GM23338 (cell line): ENCODE results near the gene ICOS. TPM values are rescaled to one million over a fixed set of nuclear protein-coding genes. Genes with fewer than 3 reads are reported as not detected.

Experiments used
- ATAC-seq: fragments of 200-7000 bp; cut with Tn5 transposase; 3 replicates; pipeline ENCODE4 v1.9.1; 2020
- DNase-seq: peaks from one replicate; pipeline ENCODE4 v3.0.0-alpha.2; 2015; ENCODE audit warnings: low spot score
- H2AFZ ChIP-seq: fragments of 200-600 bp; sonication (generic); 2 replicates; pipeline ENCODE4 v1.8.0; 2016; ENCODE audit warnings: antibody characterized with exemption, mild to moderate bottlenecking, moderate library complexity
- H3F3A ChIP-seq: fragments of 200-600 bp; sonication (generic); replicated peaks from 2 replicates; pipeline ENCODE4 v1.8.0; 2017; ENCODE audit warnings: antibody characterized with exemption, mixed run types, low read depth
- H3K27ac ChIP-seq: fragments of 200-600 bp; sonication (generic); 2 replicates; pipeline ENCODE4 v1.6.1; 2016; ENCODE audit warnings: low read depth
- H3K27me3 ChIP-seq: fragments of 200-600 bp; sonication (generic); 2 replicates; pipeline ENCODE4 v1.8.0; 2016; ENCODE audit warnings: mild to moderate bottlenecking, mixed run types, moderate library complexity; ENCODE audit not compliant: insufficient read depth
- H3K36me3 ChIP-seq: fragments of 200-600 bp; sonication (generic); 2 replicates; pipeline ENCODE4 v1.8.0; 2016; ENCODE audit warnings: mild to moderate bottlenecking; ENCODE audit not compliant: insufficient read depth
- H3K4me1 ChIP-seq: fragments of 200-600 bp; sonication (generic); 2 replicates; pipeline ENCODE4 v1.8.0; 2016; ENCODE audit warnings: mild to moderate bottlenecking, moderate library complexity; ENCODE audit not compliant: insufficient read depth
- H3K4me2 ChIP-seq: fragments of 200-600 bp; sonication (generic); 2 replicates; pipeline ENCODE4 v1.7.1; 2017; ENCODE audit warnings: mixed run types
- H3K4me3 ChIP-seq: fragments of 200-600 bp; sonication (generic); 2 replicates; pipeline ENCODE4 v1.6.1; 2016; ENCODE audit warnings: mixed run types
- H3K79me2 ChIP-seq: fragments of 200-600 bp; sonication (generic); replicated peaks from 2 replicates; pipeline ENCODE4 v1.8.0; 2017; ENCODE audit warnings: mild to moderate bottlenecking; ENCODE audit not compliant: insufficient read depth
- H3K9me2 ChIP-seq: fragments of 200-600 bp; sonication (generic); 2 replicates; pipeline ENCODE4 v1.8.0; 2017; ENCODE audit not compliant: insufficient read depth
- H4K20me1 ChIP-seq: fragments of 200-600 bp; sonication (generic); replicated peaks from 2 replicates; pipeline ENCODE4 v1.8.0; 2017; ENCODE audit warnings: mild to moderate bottlenecking; ENCODE audit not compliant: insufficient read depth
- H3K27ac Mint-ChIP-seq: 2 replicates; pipeline ENCODE4 v1.8.0; 2020; ENCODE audit warnings: inconsistent platforms, mild to moderate bottlenecking, moderate library complexity, mixed read lengths
- H3K27me3 Mint-ChIP-seq: 3 replicates; pipeline ENCODE4 v1.8.0; 2022; ENCODE audit warnings: low read depth, mild to moderate bottlenecking, moderate library complexity, mixed read lengths, inconsistent platforms; ENCODE audit not compliant: insufficient read depth, poor library complexity
- H3K36me3 Mint-ChIP-seq: 3 replicates; pipeline ENCODE4 v1.8.0; 2021; ENCODE audit warnings: low read depth, mild to moderate bottlenecking, inconsistent platforms, moderate library complexity, mixed read lengths
- H3K4me1 Mint-ChIP-seq: 3 replicates; pipeline ENCODE4 v1.8.0; 2020; ENCODE audit warnings: mild to moderate bottlenecking, inconsistent platforms, mixed read lengths
- H3K4me3 Mint-ChIP-seq: 3 replicates; pipeline ENCODE4 v1.8.0; 2021; ENCODE audit warnings: moderate library complexity, mild to moderate bottlenecking, inconsistent platforms, mixed read lengths
- H3K9me3 Mint-ChIP-seq: 3 replicates; pipeline ENCODE4 v1.8.0; 2020; ENCODE audit warnings: moderate library complexity, mild to moderate bottlenecking, inconsistent platforms, mixed read lengths
- CREB1 ChIP-seq: fragments of 250-450 bp; sonication (Bioruptor Pico); IDR thresholded peaks from 2 replicates; pipeline ENCODE4 v1.5.0; 2020; ENCODE audit warnings: low read depth, mild to moderate bottlenecking, moderate library complexity
- CTCF ChIP-seq, 2 experiments: fragments of 200-600 bp in 1 of 2; sonication (generic) in 1 of 2; conservative IDR thresholded peaks; 2 replicates each; pipeline versions ENCODE4 v1.5.1 to v1.6.1; 2016 to 2017; ENCODE audit warnings: antibody characterized with exemption in 2 of 2, low read depth in 2 of 2, mild to moderate bottlenecking in 2 of 2, moderate library complexity in 1 of 2
- EZH2 ChIP-seq: fragments of 200-600 bp; sonication (generic); IDR thresholded peaks from one replicate; pipeline ENCODE4 v1.8.0; 2017; ENCODE audit warnings: antibody characterized with exemption, mild to moderate bottlenecking, low read depth; ENCODE audit not compliant: unreplicated experiment
- EZH2phosphoT487 ChIP-seq: fragments of 200-600 bp; sonication (generic); IDR thresholded peaks from one replicate; pipeline ENCODE4 v1.8.1; 2018; ENCODE audit warnings: antibody characterized with exemption; ENCODE audit not compliant: unreplicated experiment
- JUNB ChIP-seq: IDR thresholded peaks from one replicate; pipeline ENCODE4 v1.6.1; 2016; ENCODE audit warnings: antibody characterized with exemption; ENCODE audit not compliant: unreplicated experiment
- NANOG ChIP-seq: IDR thresholded peaks from 2 replicates; pipeline ENCODE4 v1.6.1; 2016; ENCODE audit warnings: antibody characterized with exemption, borderline replicate concordance
- POLR2AphosphoS5 ChIP-seq: IDR thresholded peaks from 2 replicates; pipeline ENCODE4 v1.6.1; 2016; ENCODE audit warnings: antibody characterized with exemption, low read depth
- STAT1 ChIP-seq: IDR thresholded peaks from one replicate; pipeline ENCODE4 v1.6.1; 2016; ENCODE audit warnings: antibody characterized with exemption; ENCODE audit not compliant: unreplicated experiment
- ZNF114 ChIP-seq: fragments of 250-450 bp; sonication (Bioruptor Pico); IDR thresholded peaks from 2 replicates; pipeline ENCODE4 v1.5.0; 2020; ENCODE audit warnings: mild to moderate bottlenecking, moderate library complexity
- ZNF331 ChIP-seq: fragments of 250-450 bp; sonication (Bioruptor Pico); IDR thresholded peaks from 2 replicates; pipeline ENCODE4 v1.5.0; 2020; ENCODE audit warnings: low read depth, mild to moderate bottlenecking, moderate library complexity
- polyA plus RNA-seq: library from polyadenylated mRNA; unstranded; fragments of >200 nt; fragmentation: Nextera tagmentation; extraction: Ambion mirVana; gene quantifications from 2 replicates; pipeline ENCODE4 v1.2.1, GENCODE V29; 2016
- total RNA-seq: library from RNA; depleted of rRNA; stranded (reverse); fragments of >200 nt; shearing (Covaris generic); gene quantifications from 2 replicates; pipeline ENCODE4 v1.2.3, GENCODE V29; 2014
- TF ChIP-seq, protein P1 (sequence below): IDR thresholded peaks from 2 replicates; pipeline ENCODE4 v1.6.1; 2016; ENCODE audit warnings: antibody characterized with exemption
- TF ChIP-seq, protein P2 (sequence below): fragments of 250-450 bp; sonication (Bioruptor Pico); IDR thresholded peaks from 2 replicates; pipeline ENCODE4 v1.5.0; 2020; ENCODE audit warnings: mild to moderate bottlenecking, moderate library complexity

ICOS gene
- total and polyA plus RNA-seq, 2 experiments from 2014 or later: not detected

- H3K9me2 ChIP-seq: no peaks in the 10 kb centered on the region; the same call in 1 of the 2 replicates
- H4K20me1 ChIP-seq: no peaks in the 10 kb centered on the region
- H2AFZ ChIP-seq: no peak overlapping the region
- Mint-ChIP-seq H3K9me3 (no peaks in the 10 kb centered on the region; the same call in 2 of the 3 replicates), H3K4me1 (no peaks in the 10 kb centered on the region), H3K27me3 (no peaks in the 10 kb centered on the region), H3K36me3 (no peaks in the 10 kb centered on the region), H3K4me3 (no peak overlapping the region), H3K27ac (no peak overlapping the region)
- H3K27me3 ChIP-seq: no peaks in the 10 kb centered on the region
- TF ChIP-seq ZNF114 (no peak), STAT1 (no peak), NANOG (no peak), ZNF331 (CRISPR knock-in tag) (no peak), CTCF (conservative IDR thresholded peaks at IDR 0.05; ENCODE audit: low read depth in 2 of 2) (no peak), CREB1 (CRISPR knock-in tag) (no peak), JUNB (no peak), EZH2phosphoT487 (no peak), POLR2AphosphoS5 (no peak), EZH2 (no peak)
- TF ChIP-seq, protein P1, sequence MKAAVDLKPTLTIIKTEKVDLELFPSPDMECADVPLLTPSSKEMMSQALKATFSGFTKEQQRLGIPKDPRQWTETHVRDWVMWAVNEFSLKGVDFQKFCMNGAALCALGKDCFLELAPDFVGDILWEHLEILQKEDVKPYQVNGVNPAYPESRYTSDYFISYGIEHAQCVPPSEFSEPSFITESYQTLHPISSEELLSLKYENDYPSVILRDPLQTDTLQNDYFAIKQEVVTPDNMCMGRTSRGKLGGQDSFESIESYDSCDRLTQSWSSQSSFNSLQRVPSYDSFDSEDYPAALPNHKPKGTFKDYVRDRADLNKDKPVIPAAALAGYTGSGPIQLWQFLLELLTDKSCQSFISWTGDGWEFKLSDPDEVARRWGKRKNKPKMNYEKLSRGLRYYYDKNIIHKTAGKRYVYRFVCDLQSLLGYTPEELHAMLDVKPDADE: no peak
- TF ChIP-seq, protein P2, sequence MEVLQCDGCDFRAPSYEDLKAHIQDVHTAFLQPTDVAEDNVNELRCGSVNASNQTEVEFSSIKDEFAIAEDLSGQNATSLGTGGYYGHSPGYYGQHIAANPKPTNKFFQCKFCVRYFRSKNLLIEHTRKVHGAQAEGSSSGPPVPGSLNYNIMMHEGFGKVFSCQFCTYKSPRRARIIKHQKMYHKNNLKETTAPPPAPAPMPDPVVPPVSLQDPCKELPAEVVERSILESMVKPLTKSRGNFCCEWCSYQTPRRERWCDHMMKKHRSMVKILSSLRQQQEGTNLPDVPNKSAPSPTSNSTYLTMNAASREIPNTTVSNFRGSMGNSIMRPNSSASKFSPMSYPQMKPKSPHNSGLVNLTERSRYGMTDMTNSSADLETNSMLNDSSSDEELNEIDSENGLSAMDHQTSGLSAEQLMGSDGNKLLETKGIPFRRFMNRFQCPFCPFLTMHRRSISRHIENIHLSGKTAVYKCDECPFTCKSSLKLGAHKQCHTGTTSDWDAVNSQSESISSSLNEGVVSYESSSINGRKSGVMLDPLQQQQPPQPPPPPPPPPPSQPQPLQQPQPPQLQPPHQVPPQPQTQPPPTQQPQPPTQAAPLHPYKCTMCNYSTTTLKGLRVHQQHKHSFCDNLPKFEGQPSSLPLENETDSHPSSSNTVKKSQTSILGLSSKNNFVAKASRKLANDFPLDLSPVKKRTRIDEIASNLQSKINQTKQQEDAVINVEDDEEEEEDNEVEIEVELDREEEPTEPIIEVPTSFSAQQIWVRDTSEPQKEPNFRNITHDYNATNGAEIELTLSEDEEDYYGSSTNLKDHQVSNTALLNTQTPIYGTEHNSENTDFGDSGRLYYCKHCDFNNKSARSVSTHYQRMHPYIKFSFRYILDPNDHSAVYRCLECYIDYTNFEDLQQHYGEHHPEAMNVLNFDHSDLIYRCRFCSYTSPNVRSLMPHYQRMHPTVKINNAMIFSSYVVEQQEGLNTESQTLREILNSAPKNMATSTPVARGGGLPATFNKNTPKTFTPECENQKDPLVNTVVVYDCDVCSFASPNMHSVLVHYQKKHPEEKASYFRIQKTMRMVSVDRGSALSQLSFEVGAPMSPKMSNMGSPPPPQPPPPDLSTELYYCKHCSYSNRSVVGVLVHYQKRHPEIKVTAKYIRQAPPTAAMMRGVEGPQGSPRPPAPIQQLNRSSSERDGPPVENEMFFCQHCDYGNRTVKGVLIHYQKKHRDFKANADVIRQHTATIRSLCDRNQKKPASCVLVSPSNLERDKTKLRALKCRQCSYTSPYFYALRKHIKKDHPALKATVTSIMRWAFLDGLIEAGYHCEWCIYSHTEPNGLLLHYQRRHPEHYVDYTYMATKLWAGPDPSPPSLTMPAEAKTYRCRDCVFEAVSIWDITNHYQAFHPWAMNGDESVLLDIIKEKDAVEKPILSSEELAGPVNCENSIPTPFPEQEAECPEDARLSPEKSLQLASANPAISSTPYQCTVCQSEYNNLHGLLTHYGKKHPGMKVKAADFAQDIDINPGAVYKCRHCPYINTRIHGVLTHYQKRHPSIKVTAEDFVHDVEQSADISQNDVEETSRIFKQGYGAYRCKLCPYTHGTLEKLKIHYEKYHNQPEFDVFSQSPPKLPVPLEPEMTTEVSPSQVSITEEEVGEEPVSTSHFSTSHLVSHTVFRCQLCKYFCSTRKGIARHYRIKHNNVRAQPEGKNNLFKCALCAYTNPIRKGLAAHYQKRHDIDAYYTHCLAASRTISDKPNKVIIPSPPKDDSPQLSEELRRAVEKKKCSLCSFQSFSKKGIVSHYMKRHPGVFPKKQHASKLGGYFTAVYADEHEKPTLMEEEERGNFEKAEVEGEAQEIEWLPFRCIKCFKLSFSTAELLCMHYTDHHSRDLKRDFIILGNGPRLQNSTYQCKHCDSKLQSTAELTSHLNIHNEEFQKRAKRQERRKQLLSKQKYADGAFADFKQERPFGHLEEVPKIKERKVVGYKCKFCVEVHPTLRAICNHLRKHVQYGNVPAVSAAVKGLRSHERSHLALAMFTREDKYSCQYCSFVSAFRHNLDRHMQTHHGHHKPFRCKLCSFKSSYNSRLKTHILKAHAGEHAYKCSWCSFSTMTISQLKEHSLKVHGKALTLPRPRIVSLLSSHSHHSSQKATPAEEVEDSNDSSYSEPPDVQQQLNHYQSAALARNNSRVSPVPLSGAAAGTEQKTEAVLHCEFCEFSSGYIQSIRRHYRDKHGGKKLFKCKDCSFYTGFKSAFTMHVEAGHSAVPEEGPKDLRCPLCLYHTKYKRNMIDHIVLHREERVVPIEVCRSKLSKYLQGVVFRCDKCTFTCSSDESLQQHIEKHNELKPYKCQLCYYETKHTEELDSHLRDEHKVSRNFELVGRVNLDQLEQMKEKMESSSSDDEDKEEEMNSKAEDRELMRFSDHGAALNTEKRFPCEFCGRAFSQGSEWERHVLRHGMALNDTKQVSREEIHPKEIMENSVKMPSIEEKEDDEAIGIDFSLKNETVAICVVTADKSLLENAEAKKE (CRISPR knock-in tag): no peak
- no peak overlapping the region for H3K4me2 ChIP-seq
- H3K36me3 ChIP-seq: no peaks in the 10 kb centered on the region
- H3K4me3 ChIP-seq: no peak overlapping the region
- H3K27ac ChIP-seq: no peak overlapping the region
- H3K79me2 ChIP-seq: no peaks in the 10 kb centered on the region
- H3F3A ChIP-seq: no peaks in the 10 kb centered on the region
- no peaks in the 10 kb centered on the region for H3K4me1 ChIP-seq
- ATAC-seq (no peak), DNase-seq (no peak)
These were observed 63.9 kb downstream of the ICOS start for GRCh38 chr2:204000446-204000845.
